Retinal pigment epithelial cell (primary cell): ENCODE data around the gene CTIF.

Experiments
- DNase-seq: peaks from one replicate; pipeline ENCODE4 v3.0.0-alpha.2; 2010; ENCODE audit warnings: low read depth
- H3K4me3 ChIP-seq: 2 replicates; pipeline ENCODE4 v1.5.1; 2011; ENCODE audit warnings: mild to moderate bottlenecking, low read length, control low read depth, moderate library complexity
- TF ChIP-seq, protein P1 (sequence below): conservative IDR thresholded peaks from 2 replicates; pipeline ENCODE4 v1.5.1; 2011; ENCODE audit warnings: low read depth, low read length, control low read depth, inconsistent platforms

CTIF gene

DNA sequence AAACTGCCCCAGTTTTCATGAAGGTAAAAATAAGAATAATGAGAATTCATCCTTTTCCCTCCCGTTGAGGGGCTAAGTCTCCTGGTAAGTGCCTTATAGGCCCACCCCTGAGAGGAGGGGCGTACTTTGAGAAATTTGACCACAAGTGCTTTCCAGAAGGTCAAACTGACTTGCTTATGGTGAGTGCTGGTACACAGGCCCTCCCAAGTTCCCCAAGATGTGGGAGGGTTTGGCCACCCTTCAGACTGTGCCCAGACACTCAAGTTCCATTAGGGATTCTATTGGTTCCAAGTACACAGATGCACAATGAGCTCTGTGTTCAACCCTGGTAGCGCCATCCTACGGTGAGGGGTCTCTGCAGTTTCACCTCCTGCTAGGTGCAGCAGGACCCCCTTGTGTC is 205.1 kb downstream of the CTIF start:
- no peak for DNase-seq
- TF ChIP-seq, protein P1, sequence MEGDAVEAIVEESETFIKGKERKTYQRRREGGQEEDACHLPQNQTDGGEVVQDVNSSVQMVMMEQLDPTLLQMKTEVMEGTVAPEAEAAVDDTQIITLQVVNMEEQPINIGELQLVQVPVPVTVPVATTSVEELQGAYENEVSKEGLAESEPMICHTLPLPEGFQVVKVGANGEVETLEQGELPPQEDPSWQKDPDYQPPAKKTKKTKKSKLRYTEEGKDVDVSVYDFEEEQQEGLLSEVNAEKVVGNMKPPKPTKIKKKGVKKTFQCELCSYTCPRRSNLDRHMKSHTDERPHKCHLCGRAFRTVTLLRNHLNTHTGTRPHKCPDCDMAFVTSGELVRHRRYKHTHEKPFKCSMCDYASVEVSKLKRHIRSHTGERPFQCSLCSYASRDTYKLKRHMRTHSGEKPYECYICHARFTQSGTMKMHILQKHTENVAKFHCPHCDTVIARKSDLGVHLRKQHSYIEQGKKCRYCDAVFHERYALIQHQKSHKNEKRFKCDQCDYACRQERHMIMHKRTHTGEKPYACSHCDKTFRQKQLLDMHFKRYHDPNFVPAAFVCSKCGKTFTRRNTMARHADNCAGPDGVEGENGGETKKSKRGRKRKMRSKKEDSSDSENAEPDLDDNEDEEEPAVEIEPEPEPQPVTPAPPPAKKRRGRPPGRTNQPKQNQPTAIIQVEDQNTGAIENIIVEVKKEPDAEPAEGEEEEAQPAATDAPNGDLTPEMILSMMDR = no peak
- H3K4me3 ChIP-seq = no peak overlapping the region

DNA sequence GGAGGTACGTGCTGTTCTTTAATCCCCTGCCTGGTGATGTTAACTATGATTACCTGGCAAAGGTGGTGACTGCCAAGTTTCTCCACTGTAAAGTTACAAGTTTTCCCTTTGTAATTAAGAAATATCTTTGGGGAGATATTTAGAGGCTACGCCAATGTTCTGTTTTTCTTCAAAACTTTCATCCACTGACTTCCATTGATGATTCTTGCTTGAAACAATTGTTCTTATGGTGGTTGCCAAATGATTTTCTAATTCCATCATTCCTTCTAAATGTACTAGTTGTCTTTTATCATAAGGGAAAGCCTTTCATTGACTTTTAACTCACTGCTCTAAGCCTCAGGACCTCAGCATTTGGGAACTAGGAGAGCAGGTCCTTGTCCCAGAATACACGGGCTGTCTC is 206.5 kb downstream of the CTIF start:
- H3K4me3 ChIP-seq = no peak overlapping the region
- TF ChIP-seq, protein P1 = no peak
- no peak for DNase-seq

GRCh38 chr18:48749768-48750167 is 210.9 kb downstream of the CTIF start:
- H3K4me3 ChIP-seq = no peak overlapping the region
- DNase-seq = no peak
- TF ChIP-seq, protein P1 = peak; percentile 6

DNA sequence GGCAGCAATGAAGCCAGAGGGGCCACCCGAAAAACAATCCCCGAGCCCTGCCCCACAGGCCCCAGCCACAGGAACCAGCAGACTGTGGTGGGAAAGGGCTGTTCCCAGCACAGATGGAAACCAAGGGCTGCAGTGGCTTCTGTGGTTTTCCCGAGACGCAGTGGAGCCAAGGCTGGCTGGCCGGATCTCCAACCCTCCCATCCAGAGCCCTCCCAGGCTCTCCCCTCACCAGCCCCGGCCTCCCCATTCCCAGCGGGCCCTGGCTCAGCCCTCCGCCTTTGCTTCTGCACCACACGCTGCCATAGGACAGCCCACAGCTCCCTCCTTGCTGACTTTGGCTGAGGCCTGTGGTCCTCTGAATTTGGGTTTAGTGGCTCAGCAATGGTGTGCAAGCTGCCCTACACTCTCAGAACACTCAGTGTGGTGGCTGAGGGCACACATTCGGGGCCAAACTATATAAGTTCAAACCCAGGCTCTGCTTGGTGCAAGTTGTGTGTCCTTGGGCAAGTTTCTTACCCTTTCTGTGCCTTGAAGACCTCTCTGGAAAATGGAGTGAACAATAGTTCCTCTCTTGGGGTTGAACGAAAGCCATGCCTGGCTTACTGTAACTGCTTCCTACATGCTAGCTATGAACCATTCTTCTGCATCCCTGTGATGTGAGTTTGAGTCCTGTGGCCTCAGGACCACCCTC is 211.8 kb downstream of the CTIF start:
- TF ChIP-seq, protein P1 = no peak

DNA sequence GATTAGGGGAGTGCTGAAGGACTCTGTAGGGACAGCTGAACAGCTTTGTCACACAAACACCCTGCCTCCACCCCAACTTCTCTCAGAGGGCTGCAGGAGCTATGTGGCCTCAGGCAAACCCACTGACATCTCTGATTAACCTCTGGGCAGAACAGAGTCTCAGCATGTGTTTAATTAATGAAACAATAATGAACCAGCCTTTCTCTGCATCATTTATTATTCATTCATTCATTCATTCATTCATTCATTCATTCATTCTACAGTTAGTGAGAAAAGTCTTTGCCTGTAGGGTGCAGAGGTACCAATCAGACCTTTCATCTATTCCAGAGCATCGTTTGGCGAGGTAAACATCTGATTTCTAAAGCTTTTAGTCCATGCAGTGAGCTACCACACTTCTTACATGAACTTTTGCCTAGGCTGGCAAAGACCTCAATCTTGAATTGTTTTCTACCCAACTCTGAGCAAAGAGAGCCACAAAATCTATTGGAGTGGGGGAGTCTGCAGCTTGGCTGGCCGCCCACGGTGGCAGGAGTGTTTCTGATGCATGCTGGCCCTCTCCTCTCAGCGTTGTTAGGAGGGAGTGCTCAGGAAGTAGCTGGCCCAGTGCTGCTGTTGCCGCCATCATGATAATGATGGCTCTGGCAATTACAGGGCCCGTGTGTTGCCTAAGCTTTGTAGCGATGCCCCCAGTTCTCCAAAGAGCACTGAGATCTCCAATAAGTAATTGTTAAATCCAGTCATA is 213.1 kb downstream of the CTIF start:
- TF ChIP-seq, protein P1 = no peak
- H3K4me3 ChIP-seq = no peak overlapping the region
- no peak for DNase-seq

More for the DNA sequence above, 211.8 kb downstream of the CTIF start:
- no peak for DNase-seq
- no peak overlapping the region for H3K4me3 ChIP-seq

- TF ChIP-seq, protein P1 = no peak
These were observed 213.6 kb downstream of the CTIF start for GRCh38 chr18:48752478-48752877.

DNA sequence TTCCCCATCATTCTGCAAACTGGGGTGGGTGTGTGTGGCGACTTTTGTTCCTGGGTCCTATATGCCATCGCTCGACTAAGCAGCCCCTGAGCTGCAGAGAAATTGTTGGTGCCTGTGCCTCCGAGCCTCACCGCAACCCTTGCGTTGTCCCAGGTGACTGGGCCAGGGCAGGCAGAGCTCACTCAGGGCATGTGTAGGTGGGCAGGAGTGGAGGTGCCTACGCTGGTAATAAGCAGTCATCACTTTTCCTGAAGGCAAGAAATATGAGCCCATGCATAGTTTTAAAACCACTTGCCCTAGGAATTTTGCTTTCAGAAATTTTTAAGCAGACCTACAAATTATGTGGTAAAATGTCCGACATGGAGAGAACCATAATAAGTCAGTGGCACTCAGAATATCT is 214.1 kb downstream of the CTIF start:
- no peak for DNase-seq
- no peak overlapping the region for H3K4me3 ChIP-seq
- TF ChIP-seq, protein P1 = no peak

More at GRCh38 chr18:48752478-48752877, 213.6 kb downstream of the CTIF start:
- no peak overlapping the region for H3K4me3 ChIP-seq
- no peak for DNase-seq
